HG03469 (cell line): ENCODE results near the gene FARP2.
"Not testable (repeated sequence)": the region's sequence is repeated elsewhere in the genome, so short reads cannot be mapped to it uniquely, and the experiment has no call there.

ENCODE experiments used
- ATAC-seq: cut with Tn5 transposase; IDR thresholded peaks from one replicate; pipeline ENCODE4 v1.9.1; 2021; ENCODE audit warnings: mild to moderate bottlenecking, moderate library complexity, moderate number of reproducible peaks; ENCODE audit not compliant: unreplicated experiment

FARP2 gene

GRCh38 chr2:241498115-241499070 is 142.3 kb downstream of the FARP2 start:
- ATAC-seq: no peak

GRCh38 chr2:241499146-241499965 is 143.3 kb downstream of the FARP2 start:
- ATAC-seq: no peak

- no peak for ATAC-seq
These were observed 143.9 kb downstream of the FARP2 start for GRCh38 chr2:241500016-241500415.

- no peak for ATAC-seq
These were observed 144.4 kb downstream of the FARP2 start for GRCh38 chr2:241500431-241500975.

GRCh38 chr2:241501099-241501541 is 145.0 kb downstream of the FARP2 start:
- no peak for ATAC-seq

GRCh38 chr2:241501551-241501950 is 145.5 kb downstream of the FARP2 start:
- no peak for ATAC-seq

- no peak for ATAC-seq
These were observed 146.2 kb downstream of the FARP2 start for GRCh38 chr2:241502281-241502680.

- ATAC-seq: no peak
These were observed 147.8 kb downstream of the FARP2 start for GRCh38 chr2:241503776-241504392.

GRCh38 chr2:241505086-241505780 is 149.1 kb downstream of the FARP2 start:
- no peak for ATAC-seq

- ATAC-seq: no peak
These were observed 149.7 kb downstream of the FARP2 start for GRCh38 chr2:241505781-241506201.

- not testable (repeated sequence) for ATAC-seq
These were observed 150.2 kb downstream of the FARP2 start for GRCh38 chr2:241506317-241506716.

- ATAC-seq: no peak
These were observed 150.8 kb downstream of the FARP2 start for GRCh38 chr2:241506793-241507429.

- no peak for ATAC-seq
These were observed 151.6 kb downstream of the FARP2 start for GRCh38 chr2:241507430-241508239.

GRCh38 chr2:241508240-241509154 is 152.4 kb downstream of the FARP2 start, which contains the start of gene STK25:
Gene STK25, minus strand, starts transcription at chr2:241508584. Its CDS starts 549 bp downstream, at chr2:241508035.
- peak; percentile 89 for ATAC-seq

- ATAC-seq: no peak
These were observed 153.2 kb downstream of the FARP2 start for GRCh38 chr2:241509155-241509784.

GRCh38 chr2:241511091-241511741 is 155.1 kb downstream of the FARP2 start:
- no peak for ATAC-seq

- no peak for ATAC-seq
These were observed 158.5 kb downstream of the FARP2 start for GRCh38 chr2:241514553-241514952.
